Left ventricle myocardium inferior (tissue), 1 donor: Measurements from ENCODE around the gene DOCK4. TPM values are rescaled to one million over a fixed set of nuclear protein-coding genes. Genes with fewer than 3 reads are reported as not detected.

Experiments
- DNase-seq: peaks from one replicate; pipeline ENCODE4 v3.0.0-alpha.2; 2020
- H3K27ac ChIP-seq: fragments of 200-600 bp; replicated peaks from 2 replicates; pipeline ENCODE4 v1.8.0; 2021
- H3K27me3 ChIP-seq: fragments of 200-600 bp; 2 replicates; pipeline ENCODE4 v1.8.0; 2021; ENCODE audit warnings: low read depth
- H3K36me3 ChIP-seq: fragments of 200-600 bp; 2 replicates; pipeline ENCODE4 v1.8.0; 2021
- H3K4me1 ChIP-seq: fragments of 200-600 bp; 2 replicates; pipeline ENCODE4 v1.8.0; 2021
- H3K4me3 ChIP-seq: fragments of 200-600 bp; 2 replicates; pipeline ENCODE4 v1.8.0; 2021; ENCODE audit warnings: mild to moderate bottlenecking, moderate library complexity
- H3K9me3 ChIP-seq: fragments of 200-600 bp; replicated peaks from 2 replicates; pipeline ENCODE4 v1.8.0; 2021
- intact Hi-C: fragments of 100-400 bp; cut with micrococcal nuclease; formaldehyde crosslinking; loops from one replicate; pipeline ENCODE4 v1.11.0; 2022
- total RNA-seq: library from RNA; stranded (reverse); fragmentation: NEBNext Ultra II Directional; extraction: Animal tissue kit (Norgen Biotek cat#: 25700); gene quantifications from one replicate; pipeline ENCODE4 v1.2.1, GENCODE V29; 2021
- TF ChIP-seq, protein P1 (sequence below): fragments of 200-600 bp; IDR thresholded peaks from 2 replicates; pipeline ENCODE4 v1.8.0; 2021; ENCODE audit warnings: antibody characterized with exemption, mild to moderate bottlenecking, borderline replicate concordance
- donor health status: DM: no; HTN: yes; CAD: no; lungs with severe emphysema.

DOCK4 gene
- total RNA-seq, 1 donor from 2014 or later = 15.2 TPM

DNA sequence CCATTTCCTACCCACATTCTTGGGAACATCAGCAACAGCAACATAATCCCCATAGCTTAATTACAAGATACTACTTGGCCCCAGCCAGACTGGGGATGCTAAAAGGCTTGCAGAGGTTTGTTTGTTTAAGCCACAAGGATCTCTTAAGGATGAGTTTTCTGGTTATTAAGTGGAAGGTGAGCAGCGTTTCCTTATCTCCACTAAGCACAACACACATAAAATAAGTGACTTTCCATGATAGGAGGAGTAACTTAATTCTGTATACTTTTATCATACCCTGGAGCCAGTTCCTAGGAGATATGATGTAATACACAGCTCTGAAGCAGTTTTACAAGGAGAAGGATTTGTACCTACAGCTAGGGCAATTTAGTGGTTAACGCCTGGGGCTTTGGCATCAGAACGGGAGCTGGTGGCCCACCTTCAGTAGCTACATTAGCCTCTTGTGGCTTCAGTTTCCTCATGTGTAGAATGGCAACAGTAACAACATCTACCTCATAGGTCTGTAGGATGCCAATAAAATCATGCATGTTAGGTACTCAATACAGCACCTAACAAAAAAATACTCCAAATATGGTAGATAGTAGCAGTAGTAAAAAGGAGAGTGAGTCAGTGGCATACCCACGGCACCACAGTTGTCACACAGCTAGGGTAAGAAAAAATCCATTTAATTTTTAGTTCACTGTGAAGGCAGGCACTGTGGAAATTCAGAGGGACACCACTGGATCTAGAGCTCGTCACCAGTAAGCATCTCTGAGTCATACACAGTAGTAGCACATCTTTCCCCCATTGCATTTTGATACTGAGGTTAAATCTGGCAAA lies 55.2 kb downstream of the DOCK4 start:
- Histone ChIP-seq H3K27ac (no peak overlapping the region), H3K27me3 (no peaks in the 10 kb centered on the region), H3K4me1 (peaks cover 29% of the 10 kb centered on the region), H3K9me3 (no peaks in the 10 kb centered on the region), H3K4me3 (no peak overlapping the region), H3K36me3 (no peaks in the 10 kb centered on the region)
- no peak for DNase-seq
- intact Hi-C loops = no loop called here
- TF ChIP-seq, protein P1, sequence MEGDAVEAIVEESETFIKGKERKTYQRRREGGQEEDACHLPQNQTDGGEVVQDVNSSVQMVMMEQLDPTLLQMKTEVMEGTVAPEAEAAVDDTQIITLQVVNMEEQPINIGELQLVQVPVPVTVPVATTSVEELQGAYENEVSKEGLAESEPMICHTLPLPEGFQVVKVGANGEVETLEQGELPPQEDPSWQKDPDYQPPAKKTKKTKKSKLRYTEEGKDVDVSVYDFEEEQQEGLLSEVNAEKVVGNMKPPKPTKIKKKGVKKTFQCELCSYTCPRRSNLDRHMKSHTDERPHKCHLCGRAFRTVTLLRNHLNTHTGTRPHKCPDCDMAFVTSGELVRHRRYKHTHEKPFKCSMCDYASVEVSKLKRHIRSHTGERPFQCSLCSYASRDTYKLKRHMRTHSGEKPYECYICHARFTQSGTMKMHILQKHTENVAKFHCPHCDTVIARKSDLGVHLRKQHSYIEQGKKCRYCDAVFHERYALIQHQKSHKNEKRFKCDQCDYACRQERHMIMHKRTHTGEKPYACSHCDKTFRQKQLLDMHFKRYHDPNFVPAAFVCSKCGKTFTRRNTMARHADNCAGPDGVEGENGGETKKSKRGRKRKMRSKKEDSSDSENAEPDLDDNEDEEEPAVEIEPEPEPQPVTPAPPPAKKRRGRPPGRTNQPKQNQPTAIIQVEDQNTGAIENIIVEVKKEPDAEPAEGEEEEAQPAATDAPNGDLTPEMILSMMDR = no peak

DNA sequence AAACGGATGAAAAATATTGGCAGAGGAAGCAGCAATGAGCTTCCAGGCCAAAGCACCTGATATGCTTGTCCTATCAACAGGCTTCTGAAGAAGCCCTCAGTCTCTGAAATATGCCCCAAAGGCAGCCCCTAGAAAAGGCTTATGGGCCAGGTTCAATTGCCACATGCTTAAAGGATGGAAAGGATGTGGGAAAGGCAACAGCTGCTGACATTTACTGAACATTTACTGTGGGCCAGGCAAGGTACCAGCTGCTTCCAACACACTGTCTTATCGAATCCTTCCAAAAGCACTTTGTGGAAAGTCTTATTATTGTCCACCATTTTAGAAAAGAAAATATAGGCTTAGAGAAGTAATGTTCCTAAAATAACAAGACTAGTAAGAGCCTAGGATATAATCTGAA lies 56.5 kb downstream of the DOCK4 start:
- Histone ChIP-seq H3K27ac (no peak overlapping the region), H3K9me3 (no peaks in the 10 kb centered on the region), H3K27me3 (no peaks in the 10 kb centered on the region), H3K4me3 (no peak overlapping the region), H3K4me1 (peaks cover 35% of the 10 kb centered on the region), H3K36me3 (no peaks in the 10 kb centered on the region)
- DNase-seq = no peak
- TF ChIP-seq, protein P1 = no peak
- intact Hi-C loops = no loop called here

DNA sequence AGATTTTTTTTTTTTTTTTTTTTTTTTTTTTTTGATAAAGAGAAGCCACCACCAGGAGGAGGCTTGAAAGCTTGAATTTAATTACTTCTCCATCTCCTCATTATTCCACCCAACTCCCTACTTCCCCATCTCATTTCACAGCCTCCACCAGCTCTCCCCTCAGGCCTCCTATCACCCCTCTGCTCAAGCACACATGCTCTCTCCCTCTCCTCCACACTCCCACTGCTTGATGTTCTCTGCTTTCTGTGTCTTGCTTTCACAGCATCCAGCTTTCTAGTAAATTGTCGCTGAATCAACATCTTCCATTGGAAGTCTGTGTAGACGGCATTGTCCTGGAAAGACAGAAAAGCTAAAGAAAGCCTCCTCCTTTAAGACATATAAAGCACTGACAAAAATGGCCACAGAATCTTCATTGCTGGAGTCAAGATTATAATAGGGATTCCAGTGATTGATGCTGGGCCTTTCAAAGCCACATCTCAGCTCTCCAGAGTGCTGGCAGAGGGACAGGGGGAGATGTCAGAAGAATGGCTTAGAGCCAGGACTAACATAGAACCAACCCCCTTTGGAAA lies 58.3 kb downstream of the DOCK4 start:
- intact Hi-C loops = no loop called here
- Histone ChIP-seq H3K4me3 (no peak overlapping the region), H3K27ac (no peak overlapping the region), H3K4me1 (peaks cover 53% of the 10 kb centered on the region), H3K9me3 (no peaks in the 10 kb centered on the region), H3K27me3 (no peaks in the 10 kb centered on the region), H3K36me3 (no peaks in the 10 kb centered on the region)
- TF ChIP-seq, protein P1 = no peak
- no peak for DNase-seq

DNA sequence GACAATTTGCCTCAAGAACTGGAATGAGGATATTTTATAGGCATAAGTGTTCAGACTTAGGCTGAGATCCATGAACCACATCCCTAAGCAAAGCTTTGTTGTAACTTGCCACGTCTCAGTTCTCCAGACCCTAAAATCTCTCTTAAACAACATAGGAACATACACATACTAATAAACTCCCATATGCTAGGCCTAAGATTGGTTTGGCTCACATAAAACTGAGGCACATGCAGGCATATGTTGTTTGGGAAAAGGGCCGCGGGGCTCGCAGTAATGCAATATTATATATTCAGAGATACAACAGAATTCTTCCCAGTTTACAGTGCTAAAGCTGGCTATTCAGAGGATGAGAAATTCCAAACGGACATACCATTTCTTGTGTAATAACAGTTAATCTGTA lies 61.0 kb downstream of the DOCK4 start:
- H3K36me3 ChIP-seq = no peaks in the 10 kb centered on the region
- H3K27ac ChIP-seq = no peak overlapping the region
- peaks cover 61% of the 10 kb centered on the region for H3K4me1 ChIP-seq
- TF ChIP-seq, protein P1 = no peak
- no peaks in the 10 kb centered on the region for H3K27me3 ChIP-seq
- H3K9me3 ChIP-seq = no peaks in the 10 kb centered on the region
- intact Hi-C loops = no loop called here
- H3K4me3 ChIP-seq = no peak overlapping the region
- no peak for DNase-seq

DNA sequence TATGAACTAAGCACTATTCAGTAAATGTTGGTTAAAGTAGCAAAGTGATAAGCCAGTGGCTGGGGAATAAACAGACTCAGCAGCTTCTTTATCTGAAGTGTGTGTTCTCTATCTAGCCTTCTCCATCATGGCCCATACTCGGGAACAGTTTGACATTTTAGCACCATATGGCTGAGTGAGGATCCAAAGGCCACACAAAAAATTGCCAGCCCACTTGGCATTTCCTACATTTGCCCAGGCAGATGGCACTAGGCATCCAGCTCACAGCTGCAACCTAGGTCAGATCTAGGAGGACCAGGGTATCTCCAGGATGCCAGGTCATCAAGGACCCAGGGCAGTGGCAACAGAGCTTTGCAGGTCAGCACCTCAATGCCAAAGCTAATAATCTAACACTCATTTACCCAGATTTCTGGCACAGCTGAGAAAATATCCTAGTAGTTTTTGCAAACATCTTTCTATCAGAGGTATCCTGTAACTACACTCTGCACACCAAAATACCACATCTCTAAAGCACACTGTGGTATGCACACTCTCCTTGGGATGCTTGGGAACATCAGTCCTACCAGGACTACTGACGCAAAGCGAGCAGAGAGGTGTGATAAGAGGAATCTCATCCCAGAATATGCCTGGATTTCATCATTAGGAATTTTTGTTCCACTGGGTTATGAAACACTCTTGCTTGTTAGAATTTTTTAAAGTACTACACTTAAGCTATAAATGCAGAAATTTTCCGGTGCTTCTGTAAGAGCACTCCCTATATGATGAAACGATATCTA lies 61.7 kb downstream of the DOCK4 start:
- no peaks in the 10 kb centered on the region for H3K36me3 ChIP-seq
- peaks cover 54% of the 10 kb centered on the region for H3K4me1 ChIP-seq
- intact Hi-C loops = no loop called here
- TF ChIP-seq, protein P1 = no peak
- peak overlapping the region; percentile 40 for H3K27ac ChIP-seq
- H3K27me3 ChIP-seq = no peaks in the 10 kb centered on the region
- H3K9me3 ChIP-seq = no peaks in the 10 kb centered on the region
- DNase-seq = no peak
- H3K4me3 ChIP-seq = no peak overlapping the region
